OCI-M1 (cell line): Measurements from ENCODE around the gene LRRC72.

ENCODE experiments used
- DNase-seq: peaks from one replicate; lab custom pipeline; 2025; lab: John Stamatoyannopoulos, UW

The LRRC72 gene

DNA sequence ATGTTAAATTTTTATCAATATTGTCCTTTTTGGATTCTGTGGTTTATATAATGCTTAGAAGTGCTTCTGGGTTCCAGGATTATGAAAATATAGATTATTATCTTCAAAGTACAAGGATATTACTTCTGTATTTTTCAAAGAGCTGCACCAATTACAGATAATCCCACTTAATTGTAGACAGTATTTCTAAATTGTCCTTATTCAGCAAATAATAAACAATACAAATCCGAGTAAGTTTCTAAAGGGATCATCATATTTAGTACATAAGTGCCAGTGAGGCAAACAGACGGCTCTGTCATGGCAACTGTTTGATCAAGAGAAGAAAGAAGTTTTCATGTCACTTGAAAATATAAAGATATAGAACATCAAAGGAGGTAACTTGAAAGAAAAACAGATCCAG, 99.8 kb downstream of the LRRC72 start:
- no peak for DNase-seq

- no peak for DNase-seq
Measured at GRCh38 chr7:16627236-16627635, 100.6 kb downstream of the LRRC72 start.

DNA sequence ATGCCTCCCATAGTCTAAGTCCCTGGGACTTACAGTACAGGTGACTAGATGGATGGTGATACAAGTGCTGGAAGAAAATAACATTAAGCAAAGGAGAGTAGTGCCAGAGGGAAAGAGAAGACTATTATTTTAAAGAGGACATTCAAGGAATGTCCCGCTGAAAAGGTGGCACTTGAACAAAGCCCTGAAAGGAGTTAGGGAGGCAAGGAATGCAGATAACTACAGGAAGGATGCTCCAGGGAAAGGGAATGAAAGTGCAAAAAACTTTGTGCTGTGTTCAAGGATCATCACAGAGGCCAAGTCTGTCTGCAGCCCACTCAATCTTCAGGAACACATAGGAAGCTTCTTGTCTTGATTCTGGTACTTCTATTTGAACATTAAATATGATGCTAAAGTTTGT, 104.0 kb downstream of the LRRC72 start:
- DNase-seq: no peak
